Lower lobe of right lung (tissue), 2 donors: ENCODE results near the gene CHIC2. TPM values are rescaled to one million over a fixed set of nuclear protein-coding genes. Genes with fewer than 3 reads are reported as not detected.

Experiments
- ATAC-seq, 2 donors: fragments of 200-7000 bp; cut with Tn5 transposase; one replicate each; pipeline ENCODE4 v1.9.1; 2020 to 2022; ENCODE audit warnings: mild to moderate bottlenecking in 2 of 2, moderate library complexity in 2 of 2
- DNase-seq: peaks from one replicate; pipeline ENCODE4 v3.0.0-alpha.2; 2020
- H3K27ac ChIP-seq: fragments of 200-600 bp; one replicate; pipeline ENCODE4 v1.8.0; 2022
- H3K27me3 ChIP-seq: fragments of 200-600 bp; one replicate; pipeline ENCODE4 v1.8.0; 2022; ENCODE audit warnings: low read depth
- H3K36me3 ChIP-seq: fragments of 200-600 bp; one replicate; pipeline ENCODE4 v1.8.0; 2022; ENCODE audit warnings: mild to moderate bottlenecking
- H3K4me1 ChIP-seq: fragments of 200-600 bp; one replicate; pipeline ENCODE4 v1.8.0; 2022
- H3K4me3 ChIP-seq: fragments of 200-600 bp; one replicate; pipeline ENCODE4 v1.8.0; 2022; ENCODE audit warnings: mild to moderate bottlenecking
- H3K9me3 ChIP-seq: fragments of 200-600 bp; one replicate; pipeline ENCODE4 v1.8.0; 2022
- CTCF ChIP-seq: fragments of 200-600 bp; IDR thresholded peaks from one replicate; pipeline ENCODE4 v1.8.0; 2022; ENCODE audit warnings: antibody characterized with exemption, mild to moderate bottlenecking
- intact Hi-C: fragments of 100-400 bp; cut with DNase I; formaldehyde crosslinking; loops from one replicate; pipeline ENCODE4 v1.11.0; 2022
- total RNA-seq: library from RNA; stranded (reverse); fragmentation: NEBNext Ultra II Directional; extraction: Animal tissue kit (Norgen Biotek cat#: 25700); gene quantifications from one replicate; pipeline ENCODE4 v1.2.1, GENCODE V29; 2021
- donor health status: DM: no; HTN: yes; CAD: no; lungs with severe emphysema.

Gene CHIC2
- total RNA-seq, 1 donor from 2014 or later = 30.1 TPM

DNA sequence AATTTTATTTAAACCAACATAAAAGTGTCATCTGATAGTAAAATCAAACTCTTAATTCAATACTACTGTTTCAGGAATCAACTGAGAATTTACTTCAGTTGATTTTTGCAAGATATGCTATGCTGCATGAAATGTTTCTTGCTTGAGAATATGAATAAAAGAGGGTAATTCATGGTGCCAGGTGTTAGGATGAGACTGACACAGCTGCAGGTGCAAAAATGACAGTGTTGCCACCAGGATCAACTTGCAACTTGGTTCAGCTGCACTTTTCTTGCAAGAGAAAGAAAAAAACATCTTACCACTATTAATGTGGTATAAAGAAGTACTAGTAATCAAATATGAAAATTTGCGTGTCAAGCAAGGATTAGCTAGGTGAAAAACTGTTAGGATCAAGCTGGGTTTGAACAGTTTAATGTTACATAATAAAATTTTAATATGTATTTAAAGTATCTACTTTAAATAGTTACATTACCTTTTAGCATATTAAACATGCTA is 49.7 kb downstream of the CHIC2 start:
- no peak for ATAC-seq
- no peak for DNase-seq
- TF ChIP-seq CTCF = no peak
- Histone ChIP-seq H3K4me3 (no peak overlapping the region), H3K36me3 (peaks cover 10% of the 10 kb centered on the region), H3K27ac (no peak overlapping the region), H3K4me1 (no peaks in the 10 kb centered on the region), H3K9me3 (no peaks in the 10 kb centered on the region), H3K27me3 (no peaks in the 10 kb centered on the region)
- intact Hi-C loops = no loop called here

- no peak overlapping the region for H3K4me3 ChIP-seq
- no peak for TF ChIP-seq CTCF
- no peak for DNase-seq
- no peaks in the 10 kb centered on the region for H3K4me1 ChIP-seq
- intact Hi-C loops = no loop called here
- H3K9me3 ChIP-seq = no peaks in the 10 kb centered on the region
- no peak overlapping the region for H3K27ac ChIP-seq
- H3K36me3 ChIP-seq = peaks cover 10% of the 10 kb centered on the region
- H3K27me3 ChIP-seq = no peaks in the 10 kb centered on the region
- no peak for ATAC-seq
Measured at GRCh38 chr4:54011201-54011600, 53.2 kb downstream of the CHIC2 start.

DNA sequence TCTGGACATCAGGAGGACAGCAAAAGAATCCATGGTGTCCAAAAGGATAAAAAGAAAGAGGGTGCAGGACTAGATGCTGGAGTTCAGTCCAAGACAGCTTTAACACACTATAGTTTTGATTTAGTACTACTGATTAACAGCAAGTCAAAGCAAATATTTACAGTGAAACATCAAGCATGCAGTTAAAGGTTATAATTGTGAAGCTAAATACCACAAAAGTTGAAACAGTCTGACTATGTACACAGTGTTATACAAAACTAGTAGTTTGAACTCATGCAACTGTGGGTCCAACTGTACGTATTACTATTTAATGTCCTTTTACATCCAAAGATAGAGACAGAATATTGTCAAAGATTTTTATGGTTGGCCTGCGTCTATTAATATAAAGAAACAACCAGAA is 57.6 kb downstream of the CHIC2 start:
- no peak for TF ChIP-seq CTCF
- intact Hi-C loops = no loop called here
- Histone ChIP-seq H3K4me1 (no peaks in the 10 kb centered on the region), H3K4me3 (no peak overlapping the region), H3K27me3 (no peaks in the 10 kb centered on the region), H3K9me3 (no peaks in the 10 kb centered on the region), H3K27ac (no peak overlapping the region), H3K36me3 (no peaks in the 10 kb centered on the region)
- no peak for ATAC-seq
- no peak for DNase-seq

- Histone ChIP-seq H3K4me1 (no peaks in the 10 kb centered on the region), H3K4me3 (no peak overlapping the region), H3K9me3 (no peaks in the 10 kb centered on the region), H3K27ac (no peak overlapping the region), H3K36me3 (no peaks in the 10 kb centered on the region), H3K27me3 (no peaks in the 10 kb centered on the region)
- DNase-seq (no peak), ATAC-seq (peak in 1 of 2 donors; percentile 66)
- intact Hi-C loops = no loop called here
- TF ChIP-seq CTCF = no peak
Measured at GRCh38 chr4:54005475-54005874, 58.9 kb downstream of the CHIC2 start.

- H3K4me3 ChIP-seq = no peak overlapping the region
- H3K27me3 ChIP-seq = no peaks in the 10 kb centered on the region
- no peaks in the 10 kb centered on the region for H3K36me3 ChIP-seq
- ATAC-seq (no peak), DNase-seq (no peak)
- no peak overlapping the region for H3K27ac ChIP-seq
- intact Hi-C loops = no loop called here
- no peak for TF ChIP-seq CTCF
- no peaks in the 10 kb centered on the region for H3K4me1 ChIP-seq
- H3K9me3 ChIP-seq = no peaks in the 10 kb centered on the region
Measured at GRCh38 chr4:54004463-54004862, 59.9 kb downstream of the CHIC2 start.
